G401 (cell line): Measurements from ENCODE around the gene STPG3. TPM values are rescaled to one million over a fixed set of nuclear protein-coding genes. Genes with fewer than 3 reads are reported as not detected.

Experiments used
- DNase-seq: peaks from one replicate; pipeline ENCODE4 v3.0.0-alpha.2; 2015; ENCODE audit warnings: low spot score
- in situ Hi-C: cut with HindIII; loops from 2 replicates; pipeline ENCODE4 v1.10.0; 2016; ENCODE audit warnings: low sequenced_read_pairs, mixed read lengths
- total RNA-seq: library from RNA; depleted of rRNA; stranded (reverse); fragments of >200 nt; shearing (Covaris generic); gene quantifications from 2 replicates; pipeline ENCODE4 v1.2.3, GENCODE V29; 2014

Gene STPG3
- total RNA-seq, 1 experiment from 2014 or later = not detected

GRCh38 chr9:137221095-137221505 is 30.0 kb upstream of the STPG3 start:
- no peak for DNase-seq
- in situ Hi-C loops = no loop called here

- no peak for DNase-seq
- in situ Hi-C loops = no loop called here
Measured at GRCh38 chr9:137221506-137222111, 29.5 kb upstream of the STPG3 start.

GRCh38 chr9:137222190-137223077 is 28.7 kb upstream of the STPG3 start, which contains the start of gene RNF208:
Gene RNF208 (minus strand): TSS chr9:137222240. CDS start chr9:137221212, 1,028 bp downstream.
- no peak for DNase-seq
- in situ Hi-C loops = no loop called here

- in situ Hi-C loops = no loop called here
- peak; percentile 97 for DNase-seq
Measured at GRCh38 chr9:137223078-137223970, 27.8 kb upstream of the STPG3 start.

- in situ Hi-C loops = no loop called here
- DNase-seq = no peak
Measured at GRCh38 chr9:137224830-137225694, 26.0 kb upstream of the STPG3 start, which contains the start of gene CYSRT1. Gene CYSRT1 (plus strand): TSS chr9:137225174. CDS start chr9:137225622, 448 bp downstream.

- DNase-seq = no peak
- in situ Hi-C loops = no loop called here
Measured at GRCh38 chr9:137225699-137226331, 25.3 kb upstream of the STPG3 start.

- no peak for DNase-seq
- in situ Hi-C loops = no loop called here
Measured at GRCh38 chr9:137226338-137227053, 24.6 kb upstream of the STPG3 start.

GRCh38 chr9:137227054-137227852 is 23.8 kb upstream of the STPG3 start, which contains the start of gene RNF224:
Gene RNF224 (plus strand): TSS chr9:137227502. CDS start chr9:137228336, 834 bp downstream.
- in situ Hi-C loops = no loop called here

GRCh38 chr9:137227853-137228505 is 23.1 kb upstream of the STPG3 start:
- in situ Hi-C loops = no loop called here
- no peak for DNase-seq

More at GRCh38 chr9:137227054-137227852, 23.8 kb upstream of the STPG3 start, which contains the start of gene RNF224:
- DNase-seq = peak; percentile 79

GRCh38 chr9:137228506-137228967 is 22.5 kb upstream of the STPG3 start:
- DNase-seq = no peak
- in situ Hi-C loops = no loop called here

GRCh38 chr9:137228968-137229896 is 21.9 kb upstream of the STPG3 start:
- in situ Hi-C loops = no loop called here
- no peak for DNase-seq

GRCh38 chr9:137229903-137230704 is 21.0 kb upstream of the STPG3 start:
- DNase-seq = no peak
- in situ Hi-C loops = no loop called here

- in situ Hi-C loops = no loop called here
Measured at GRCh38 chr9:137230705-137231371, 20.2 kb upstream of the STPG3 start, which contains the start of gene SLC34A3. Gene SLC34A3 (plus strand): TSS chr9:137230901. CDS start chr9:137231703, 802 bp downstream.

More at GRCh38 chr9:137230705-137231371, 20.2 kb upstream of the STPG3 start, which contains the start of gene SLC34A3:
- no peak for DNase-seq
